Activated naive CD4-positive, alpha-beta T cell treated with anti-CD3 and anti-CD28 coated beads, Interleukin-2, amount 50 U/mL, for 24 hours (primary cell): ENCODE results near the gene IQCM.

ENCODE experiments used
- H3K27ac Mint-ChIP-seq: one replicate; pipeline ENCODE4 v1.8.0; 2021; ENCODE audit warnings: mild to moderate bottlenecking, mixed read lengths
- H3K27me3 Mint-ChIP-seq: one replicate; pipeline ENCODE4 v1.8.0; 2021; ENCODE audit warnings: mixed read lengths
- H3K36me3 Mint-ChIP-seq: one replicate; pipeline ENCODE4 v1.8.0; 2021; ENCODE audit warnings: mixed read lengths
- H3K4me1 Mint-ChIP-seq: one replicate; pipeline ENCODE4 v1.8.0; 2021; ENCODE audit warnings: mixed read lengths
- H3K4me3 Mint-ChIP-seq: one replicate; pipeline ENCODE4 v1.8.0; 2021; ENCODE audit warnings: mild to moderate bottlenecking, mixed read lengths
- H3K9me3 Mint-ChIP-seq: one replicate; pipeline ENCODE4 v1.8.0; 2021; ENCODE audit warnings: mixed read lengths

The IQCM gene, protein sequence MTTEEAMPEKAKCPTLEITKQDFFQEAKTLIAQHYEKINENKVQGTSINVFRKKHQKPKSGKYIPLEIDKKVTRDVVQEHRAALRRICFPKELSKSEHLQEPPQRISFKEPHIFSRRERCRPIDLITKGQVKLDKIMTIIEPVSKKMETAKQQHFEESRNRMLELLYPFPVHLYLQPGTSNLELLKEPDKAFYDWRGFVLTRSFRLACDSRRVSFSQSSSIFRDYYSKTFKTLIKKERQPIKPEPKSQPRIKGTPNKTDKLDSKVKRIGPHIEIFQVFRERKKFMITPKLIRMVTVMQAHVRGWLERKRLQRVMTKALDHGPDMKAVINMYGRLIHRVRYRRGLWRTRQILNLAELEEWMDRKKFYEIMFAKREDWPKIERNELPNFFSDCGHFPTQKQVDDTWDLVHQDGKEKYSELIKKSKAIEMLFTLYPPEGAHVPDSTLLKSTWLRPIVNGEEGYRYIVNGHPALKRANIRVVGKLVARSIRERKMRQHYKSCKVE

DNA sequence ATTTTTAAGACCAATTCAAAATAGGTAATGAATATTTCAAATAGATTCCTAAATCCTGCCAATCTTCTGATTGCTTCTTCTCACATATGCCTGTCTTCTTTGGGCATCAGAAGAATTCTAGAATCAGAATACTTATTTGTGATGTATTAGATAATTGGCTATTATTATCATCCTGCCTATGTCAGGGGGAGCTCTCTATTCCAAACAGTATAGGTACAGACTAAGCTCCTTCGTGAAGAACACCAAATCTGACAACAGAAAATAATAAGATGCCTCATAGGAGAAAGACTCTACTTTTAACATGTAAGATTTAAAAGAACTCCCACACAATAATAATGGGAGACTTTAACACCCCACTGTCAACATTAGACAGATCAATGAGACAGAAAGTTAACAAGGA, at the start of gene IQCM:
IQCM (minus strand) TSS at position 101 of the 400 bp plus-strand sequence. CDS start 73,152 bp downstream, outside the sequence.
- Mint-ChIP-seq H3K4me1 (no peaks in the 10 kb centered on the region), H3K36me3 (no peaks in the 10 kb centered on the region), H3K4me3 (no peak within 1 kb of the TSS), H3K27ac (no peak within 1 kb of the TSS), H3K9me3 (no peaks in the 10 kb centered on the region), H3K27me3 (no peaks in the 10 kb centered on the region)

DNA sequence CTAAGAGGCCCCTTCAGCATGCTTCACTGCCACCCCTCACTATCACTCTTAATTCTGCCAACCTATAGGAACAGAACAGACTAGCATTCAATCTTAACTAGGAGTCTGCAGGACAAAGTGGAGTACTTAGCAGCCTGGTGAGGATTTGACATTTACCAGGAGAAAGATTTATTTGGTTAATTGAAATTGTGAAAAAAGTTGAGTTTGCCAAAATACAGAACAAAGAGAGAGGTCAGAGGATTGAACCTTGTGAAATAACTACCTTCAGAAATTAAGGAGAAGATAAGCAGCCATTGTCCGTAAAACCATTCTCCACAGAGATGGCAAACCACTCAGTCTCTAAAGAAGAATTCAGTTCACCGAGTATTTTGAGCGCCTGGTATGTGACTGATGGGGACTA, 41.8 kb upstream of the IQCM start:
- Mint-ChIP-seq H3K9me3 (peaks cover 13% of the 10 kb centered on the region), H3K36me3 (no peaks in the 10 kb centered on the region), H3K4me3 (no peak overlapping the region), H3K27ac (no peak overlapping the region), H3K4me1 (no peaks in the 10 kb centered on the region), H3K27me3 (no peaks in the 10 kb centered on the region)

DNA sequence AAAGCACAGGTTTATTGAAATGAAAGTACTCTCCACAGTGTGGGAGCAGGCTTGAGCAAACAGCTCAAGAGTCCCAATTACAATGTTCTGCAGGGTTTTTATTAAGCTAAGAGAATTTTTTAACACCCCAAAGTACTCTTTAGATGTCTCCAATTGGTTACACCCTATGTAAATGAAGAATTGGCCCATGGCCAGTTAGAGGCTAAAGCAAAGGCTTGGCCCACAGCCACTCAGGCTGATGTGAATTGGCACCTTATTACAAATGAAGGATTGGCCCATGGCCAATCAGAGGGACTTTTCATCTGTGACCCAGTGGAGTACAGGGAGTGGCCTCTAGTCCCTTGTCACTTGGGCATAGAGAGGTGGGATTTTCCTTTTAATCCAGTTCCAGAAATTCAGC, 30.1 kb upstream of the IQCM start:
- Mint-ChIP-seq H3K27me3 (peaks cover 1% of the 10 kb centered on the region), H3K27ac (no peak overlapping the region)

DNA sequence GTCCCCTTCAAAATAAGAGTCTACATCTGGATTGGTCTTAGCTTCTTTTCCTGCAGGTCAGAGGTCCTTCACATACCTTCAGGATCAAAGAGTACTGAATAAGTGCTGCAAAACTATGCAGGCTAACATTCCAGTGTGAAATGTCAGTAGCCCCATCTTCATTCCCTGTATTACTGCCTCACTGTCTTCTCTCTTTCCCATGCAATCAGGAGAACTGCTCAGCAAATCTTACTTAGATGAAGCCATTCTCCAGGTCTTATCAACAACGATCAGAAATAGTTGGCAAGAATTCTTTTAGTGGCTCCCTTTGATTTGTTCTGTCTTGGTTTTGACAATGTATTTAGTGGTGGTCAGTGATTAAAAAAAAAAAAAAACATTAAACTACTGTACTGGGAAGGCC, 26.0 kb upstream of the IQCM start:
- Mint-ChIP-seq H3K4me3 (no peak overlapping the region), H3K9me3 (no peaks in the 10 kb centered on the region), H3K27me3 (no peaks in the 10 kb centered on the region), H3K27ac (no peak overlapping the region), H3K36me3 (no peaks in the 10 kb centered on the region), H3K4me1 (no peaks in the 10 kb centered on the region)

More for the DNA sequence above, 30.1 kb upstream of the IQCM start:
- H3K36me3 Mint-ChIP-seq = no peaks in the 10 kb centered on the region
- H3K4me3 Mint-ChIP-seq = no peak overlapping the region
- no peaks in the 10 kb centered on the region for H3K4me1 Mint-ChIP-seq
- H3K9me3 Mint-ChIP-seq = no peaks in the 10 kb centered on the region

DNA sequence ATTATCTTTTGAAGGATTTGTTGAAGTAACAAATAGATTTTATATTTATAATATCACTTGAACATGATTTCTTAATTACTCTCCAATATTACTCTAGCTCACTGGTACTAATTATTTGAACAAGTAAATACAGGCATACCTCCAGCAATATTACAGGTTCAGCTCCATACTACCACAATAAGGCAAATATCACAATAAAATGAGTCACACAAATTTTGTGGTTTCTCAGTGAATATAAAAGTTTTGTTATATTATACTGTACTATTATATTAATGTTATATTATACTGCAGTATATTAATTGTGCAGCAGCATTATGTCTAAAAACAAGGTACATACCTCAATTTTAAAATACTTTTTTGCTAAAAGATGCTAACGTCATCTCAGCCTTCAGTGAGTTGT, 22.4 kb upstream of the IQCM start:
- no peak overlapping the region for H3K27ac Mint-ChIP-seq
- no peaks in the 10 kb centered on the region for H3K36me3 Mint-ChIP-seq
- H3K4me3 Mint-ChIP-seq = no peak overlapping the region
- no peaks in the 10 kb centered on the region for H3K9me3 Mint-ChIP-seq
- no peaks in the 10 kb centered on the region for H3K27me3 Mint-ChIP-seq
- no peaks in the 10 kb centered on the region for H3K4me1 Mint-ChIP-seq

DNA sequence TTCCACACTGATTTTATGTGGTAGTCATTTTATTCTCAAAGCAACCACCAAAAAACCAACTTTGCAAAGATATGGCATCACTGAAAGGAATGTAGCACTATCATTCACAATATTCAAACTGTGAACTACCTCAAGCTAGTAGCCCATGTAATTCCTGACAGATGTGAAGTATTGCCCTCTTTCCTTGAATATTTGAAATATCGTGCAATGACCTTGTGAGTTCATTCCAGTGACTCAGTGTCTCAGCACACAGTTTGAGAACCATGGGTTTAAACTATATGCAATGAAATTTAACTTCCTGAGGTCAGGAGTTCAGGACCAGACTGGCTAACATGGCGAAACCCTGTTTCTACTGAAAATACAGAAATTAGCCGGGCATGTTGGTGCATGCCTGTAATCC, 20.9 kb upstream of the IQCM start:
- no peaks in the 10 kb centered on the region for H3K27me3 Mint-ChIP-seq
- no peak overlapping the region for H3K27ac Mint-ChIP-seq
- H3K9me3 Mint-ChIP-seq = no peaks in the 10 kb centered on the region

DNA sequence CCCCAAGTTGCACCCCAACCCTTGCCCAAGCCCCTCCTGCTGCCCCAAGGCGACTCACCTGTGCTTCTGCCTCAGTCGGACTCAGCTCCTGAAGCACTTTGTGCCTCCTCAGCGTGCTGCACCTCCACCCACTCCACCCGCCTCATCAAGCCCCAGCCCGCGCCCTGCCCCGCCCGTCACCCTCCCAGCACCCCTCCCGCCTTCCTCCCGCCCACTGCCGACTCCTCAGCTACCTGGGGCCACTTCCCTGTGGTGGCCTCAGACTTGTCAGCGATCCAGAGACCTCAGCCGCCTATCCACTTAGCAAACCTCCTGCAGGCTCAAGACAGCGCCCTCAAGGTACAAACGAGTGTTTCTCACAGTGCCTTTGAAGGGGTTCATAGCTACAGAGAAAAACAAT, 19.6 kb upstream of the IQCM start:
- Mint-ChIP-seq H3K27me3 (no peaks in the 10 kb centered on the region), H3K4me1 (no peaks in the 10 kb centered on the region), H3K27ac (no peak overlapping the region), H3K36me3 (no peaks in the 10 kb centered on the region), H3K9me3 (no peaks in the 10 kb centered on the region), H3K4me3 (no peak overlapping the region)

More for the DNA sequence above, 20.9 kb upstream of the IQCM start:
- Mint-ChIP-seq H3K36me3 (no peaks in the 10 kb centered on the region), H3K4me1 (no peaks in the 10 kb centered on the region), H3K4me3 (no peak overlapping the region)

DNA sequence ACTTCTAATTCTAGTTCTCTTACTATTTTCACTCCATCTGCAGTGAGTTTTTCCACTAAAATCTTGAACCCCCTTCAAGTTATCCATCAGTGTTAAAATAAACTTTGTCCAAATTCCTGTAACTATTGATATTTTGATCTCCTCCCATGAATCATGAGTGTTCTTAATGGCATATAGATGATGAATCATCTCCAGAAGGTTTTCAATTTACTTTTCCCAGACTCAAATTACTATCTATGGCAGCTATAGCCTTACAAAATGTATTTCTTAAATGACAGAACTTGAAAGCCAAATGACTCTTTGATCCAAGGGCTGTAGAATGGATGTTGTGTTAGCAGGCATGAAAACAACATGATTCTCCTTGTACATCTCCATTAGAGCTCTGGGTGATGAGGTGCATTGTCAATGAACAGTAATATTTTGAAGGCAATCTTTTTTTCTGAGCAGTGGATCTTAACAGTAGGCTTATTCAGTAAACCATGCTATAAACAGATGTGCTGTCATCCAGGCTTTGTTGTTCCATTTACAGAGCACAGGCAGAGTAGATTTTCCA, 16.1 kb upstream of the IQCM start:
- Mint-ChIP-seq H3K4me3 (no peak overlapping the region), H3K9me3 (no peaks in the 10 kb centered on the region), H3K4me1 (no peaks in the 10 kb centered on the region), H3K27me3 (no peaks in the 10 kb centered on the region), H3K27ac (no peak overlapping the region), H3K36me3 (no peaks in the 10 kb centered on the region)

DNA sequence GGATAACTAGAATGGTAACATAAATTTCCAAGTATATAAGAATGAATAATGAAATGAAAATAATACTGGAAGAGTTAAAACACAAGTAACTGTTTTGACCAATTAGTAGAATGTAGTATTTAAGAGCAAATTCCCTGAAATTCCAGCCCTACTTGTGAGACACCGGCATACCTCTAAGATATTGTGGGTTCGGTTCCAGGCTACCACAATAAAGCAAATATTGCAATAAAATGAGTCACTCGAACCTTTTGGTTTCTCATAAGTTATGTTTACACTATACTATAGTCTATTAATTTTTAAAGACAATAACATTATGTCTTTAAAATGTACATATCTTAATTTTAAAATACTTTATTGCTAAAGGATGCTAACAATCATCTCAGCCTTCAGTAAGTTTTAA, 15.2 kb upstream of the IQCM start:
- Mint-ChIP-seq H3K9me3 (no peaks in the 10 kb centered on the region), H3K27me3 (no peaks in the 10 kb centered on the region), H3K4me3 (no peak overlapping the region), H3K36me3 (no peaks in the 10 kb centered on the region), H3K27ac (no peak overlapping the region), H3K4me1 (no peaks in the 10 kb centered on the region)

DNA sequence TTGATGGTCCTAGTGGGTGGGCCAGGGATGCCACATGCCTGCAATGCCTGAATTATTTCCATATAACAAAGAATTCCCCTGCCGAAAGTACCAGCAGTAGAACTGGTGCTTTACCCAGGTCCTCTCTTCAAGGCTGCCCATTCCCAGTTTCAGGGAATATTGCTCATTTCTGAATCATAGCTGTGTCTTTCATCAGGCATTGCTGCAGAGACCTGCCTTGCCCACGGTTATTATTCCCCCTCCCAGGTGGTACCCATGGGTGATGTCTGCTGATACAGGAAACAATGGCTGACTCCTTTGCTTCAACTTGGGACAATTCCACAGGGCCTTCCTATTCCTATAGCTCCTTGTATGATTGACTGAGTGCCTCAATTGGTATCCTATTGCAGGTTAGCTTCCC, 9.7 kb upstream of the IQCM start:
- Mint-ChIP-seq H3K4me3 (no peak overlapping the region), H3K27me3 (no peaks in the 10 kb centered on the region), H3K36me3 (no peaks in the 10 kb centered on the region), H3K9me3 (no peaks in the 10 kb centered on the region), H3K4me1 (no peaks in the 10 kb centered on the region), H3K27ac (no peak overlapping the region)

DNA sequence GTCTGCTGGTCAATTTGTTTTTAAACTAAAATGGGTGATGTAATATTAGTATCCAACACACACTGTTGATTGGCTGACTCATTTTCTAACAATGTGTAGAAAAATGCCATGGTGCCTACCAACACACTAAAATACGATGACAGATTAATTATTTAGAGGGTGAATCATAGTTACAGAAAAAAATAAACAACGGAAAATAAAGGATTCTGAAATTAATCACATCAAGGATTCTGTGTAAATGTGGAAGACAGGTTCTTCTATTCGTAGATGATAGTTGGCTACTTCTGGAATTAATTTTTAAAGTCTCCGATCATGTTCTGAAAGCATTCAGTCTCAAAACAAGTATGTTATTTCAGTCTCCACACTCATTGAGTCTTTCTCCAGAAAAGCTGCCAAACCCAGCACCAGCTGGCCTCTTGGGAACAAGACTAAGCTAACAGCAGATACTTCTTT, 8.2 kb upstream of the IQCM start:
- Mint-ChIP-seq H3K4me1 (no peaks in the 10 kb centered on the region), H3K27ac (no peak overlapping the region), H3K9me3 (no peaks in the 10 kb centered on the region), H3K27me3 (no peaks in the 10 kb centered on the region), H3K4me3 (no peak overlapping the region), H3K36me3 (no peaks in the 10 kb centered on the region)

DNA sequence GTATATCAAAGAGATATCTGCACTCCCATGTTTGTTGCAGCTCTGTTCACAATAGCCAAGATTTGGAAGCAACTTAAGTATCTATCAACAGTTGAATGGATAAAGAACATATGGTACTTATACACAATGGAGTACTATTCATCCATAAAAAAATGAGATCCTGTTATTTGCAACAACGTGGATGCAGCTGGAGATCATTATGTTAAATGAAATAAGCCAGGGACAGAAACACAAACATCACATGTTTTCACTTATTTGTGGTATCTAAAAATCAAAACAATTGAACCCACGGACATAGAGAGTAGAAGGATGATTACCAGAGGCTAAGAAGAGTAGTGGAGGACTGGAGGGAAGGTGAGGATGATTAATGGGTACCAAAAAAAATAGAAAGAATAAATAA, 14.2 kb downstream of the IQCM start:
- Mint-ChIP-seq H3K36me3 (no peaks in the 10 kb centered on the region), H3K4me1 (no peaks in the 10 kb centered on the region), H3K27me3 (no peaks in the 10 kb centered on the region), H3K27ac (no peak overlapping the region), H3K9me3 (peaks cover 4% of the 10 kb centered on the region), H3K4me3 (no peak overlapping the region)

DNA sequence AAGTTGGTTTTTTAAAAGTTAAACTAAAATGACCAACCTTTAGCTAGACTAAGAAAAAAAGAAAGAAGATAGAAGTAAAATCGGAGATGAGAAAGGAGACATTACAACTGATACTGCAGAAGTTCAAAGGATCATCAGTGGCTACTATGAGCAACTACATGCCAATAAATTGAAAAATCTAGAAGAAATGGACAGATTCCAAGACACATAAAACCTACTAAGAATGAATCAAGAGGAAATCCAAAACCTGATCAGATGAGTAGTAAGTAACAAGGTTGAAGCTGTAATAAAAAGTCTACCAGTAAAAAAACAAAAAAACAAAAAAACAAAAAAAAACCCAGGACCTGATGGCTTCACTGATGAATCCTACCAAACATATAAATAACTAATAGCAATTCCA, 16.1 kb downstream of the IQCM start:
- Mint-ChIP-seq H3K27me3 (no peaks in the 10 kb centered on the region), H3K9me3 (peaks cover 4% of the 10 kb centered on the region), H3K36me3 (no peaks in the 10 kb centered on the region), H3K4me1 (no peaks in the 10 kb centered on the region), H3K27ac (no peak overlapping the region), H3K4me3 (no peak overlapping the region)

DNA sequence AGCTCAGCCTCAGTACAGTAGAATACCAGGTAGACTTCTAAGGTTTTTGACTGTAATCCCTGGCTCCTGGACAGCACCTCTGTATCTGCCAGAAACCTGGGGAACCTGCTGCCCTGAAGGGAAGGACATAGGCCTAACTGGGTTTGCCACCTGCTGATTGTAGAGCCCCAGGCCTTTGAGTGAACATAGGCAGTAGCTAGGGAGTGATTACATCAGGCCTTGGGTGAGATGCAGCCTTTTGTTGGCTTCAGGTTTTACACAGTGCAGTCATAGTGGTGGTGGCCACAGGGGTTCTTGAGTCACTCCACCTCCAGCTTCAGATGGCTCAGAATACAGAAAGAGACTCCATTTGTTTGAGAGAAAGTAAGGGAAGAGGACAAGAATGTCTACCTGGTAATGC, 19.3 kb downstream of the IQCM start:
- H3K27me3 Mint-ChIP-seq = no peaks in the 10 kb centered on the region
- H3K9me3 Mint-ChIP-seq = peaks cover 3% of the 10 kb centered on the region
- no peak overlapping the region for H3K4me3 Mint-ChIP-seq
- no peaks in the 10 kb centered on the region for H3K4me1 Mint-ChIP-seq
- H3K27ac Mint-ChIP-seq = no peak overlapping the region
- H3K36me3 Mint-ChIP-seq = no peaks in the 10 kb centered on the region

DNA sequence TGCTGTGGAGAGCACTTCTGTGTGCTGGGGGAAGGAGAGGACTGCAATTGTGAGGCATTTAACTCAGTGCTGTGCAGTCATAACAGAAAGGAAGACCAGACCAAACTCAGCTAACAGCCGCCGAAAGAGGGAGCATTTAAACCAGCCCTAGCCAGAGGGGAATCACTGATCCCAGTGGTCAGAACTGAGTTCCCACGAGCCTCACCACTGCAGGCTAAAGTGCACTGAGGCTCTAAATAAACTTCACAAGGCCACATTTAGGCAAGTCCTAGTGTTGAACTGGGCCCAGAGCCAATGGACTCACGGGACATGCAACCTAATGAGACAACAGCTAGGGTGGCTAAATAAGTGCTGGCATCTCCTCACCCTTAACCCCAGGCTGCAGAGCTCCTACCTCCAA, 20.4 kb downstream of the IQCM start:
- H3K36me3 Mint-ChIP-seq = no peaks in the 10 kb centered on the region
- H3K27ac Mint-ChIP-seq = no peak overlapping the region
- no peak overlapping the region for H3K4me3 Mint-ChIP-seq
- H3K27me3 Mint-ChIP-seq = no peaks in the 10 kb centered on the region
- H3K4me1 Mint-ChIP-seq = no peaks in the 10 kb centered on the region
- H3K9me3 Mint-ChIP-seq = no peaks in the 10 kb centered on the region

DNA sequence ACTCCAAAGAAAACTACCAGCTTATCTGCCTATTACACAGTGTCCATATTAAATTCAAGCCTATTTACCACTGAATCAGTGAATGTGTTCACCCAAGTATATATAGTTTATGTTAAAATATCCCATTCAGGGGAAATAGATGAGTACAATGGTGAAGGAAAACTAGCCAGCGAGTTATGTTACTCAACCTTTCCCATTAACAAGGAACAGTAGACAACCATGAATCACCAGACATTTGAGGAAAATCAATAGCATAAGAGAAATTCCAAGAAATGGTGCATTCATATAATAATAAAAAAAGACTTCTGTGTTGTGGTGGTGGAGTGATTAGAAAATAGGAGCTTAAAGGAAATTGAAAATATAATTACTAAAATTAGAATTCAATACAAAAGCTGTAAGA, 21.3 kb downstream of the IQCM start:
- Mint-ChIP-seq H3K4me1 (no peaks in the 10 kb centered on the region), H3K27me3 (no peaks in the 10 kb centered on the region), H3K27ac (no peak overlapping the region), H3K9me3 (no peaks in the 10 kb centered on the region), H3K4me3 (no peak overlapping the region), H3K36me3 (no peaks in the 10 kb centered on the region)
